Keratinocyte (primary cell): ENCODE measurements around the gene GAPDHS. TPM values are rescaled to one million over a fixed set of nuclear protein-coding genes. Genes with fewer than 3 reads are reported as not detected.

Experiments used
- DNase-seq: peaks from one replicate; pipeline ENCODE4 v3.0.0-alpha.2; 2011; ENCODE audit warnings: low read depth, missing footprints, low spot score
- FAIRE-seq: peaks from 2 replicates; lab custom pipeline; 2011; peaks lifted over from hg19 to GRCh38; lab: Jason Lieb, UNC
- H2AFZ ChIP-seq: 2 replicates; pipeline ENCODE4 v1.6.0; 2012; ENCODE audit warnings: low read length, control low read depth, inconsistent platforms; ENCODE audit not compliant: control insufficient read depth
- H3K27ac ChIP-seq: 2 replicates; pipeline ENCODE4 v1.5.1; 2011; ENCODE audit warnings: low read length; ENCODE audit not compliant: control insufficient read depth, insufficient read depth
- H3K27me3 ChIP-seq: 3 replicates; pipeline ENCODE4 v1.6.0; 2011; ENCODE audit warnings: low read length; ENCODE audit not compliant: control insufficient read depth, insufficient read depth; ENCODE audit errors: extremely low read depth
- H3K36me3 ChIP-seq, 2 experiments: 2 replicates in 1 of 2; 3 replicates in 1 of 2; pipeline ENCODE4 v1.5.1; 2011; ENCODE audit warnings: low read length in 2 of 2, mild to moderate bottlenecking in 1 of 2; ENCODE audit not compliant: control insufficient read depth in 2 of 2, insufficient read depth in 2 of 2; ENCODE audit errors: extremely low read depth in 1 of 2
- H3K4me1 ChIP-seq: 3 replicates; pipeline ENCODE4 v1.5.1; 2011; ENCODE audit warnings: low read length; ENCODE audit not compliant: control insufficient read depth, insufficient read depth; ENCODE audit errors: extremely low read depth
- H3K4me2 ChIP-seq: 3 replicates; pipeline ENCODE4 v1.6.0; 2011; ENCODE audit warnings: low read depth, low read length; ENCODE audit not compliant: control insufficient read depth, insufficient read depth; ENCODE audit errors: extremely low read depth
- H3K4me3 ChIP-seq, 3 experiments: fragments of 200-600 bp in 1 of 3; sonication (generic) in 1 of 3; 2 replicates in 2 of 3; 3 replicates in 1 of 3; pipeline ENCODE4 v1.5.1; 2011 to 2016; ENCODE audit warnings: low read length in 3 of 3, mild to moderate bottlenecking in 3 of 3, control low read depth in 2 of 3, inconsistent platforms in 1 of 3, low read depth in 1 of 3, mixed read lengths in 1 of 3, mixed run types in 1 of 3, moderate library complexity in 1 of 3; ENCODE audit not compliant: control insufficient read depth in 2 of 3, insufficient read depth in 2 of 3; ENCODE audit errors: extremely low read depth in 1 of 3
- H3K79me2 ChIP-seq: 2 replicates; pipeline ENCODE4 v1.6.0; 2012; ENCODE audit warnings: low read length; ENCODE audit not compliant: control insufficient read depth, insufficient read depth
- H3K9ac ChIP-seq: 3 replicates; pipeline ENCODE4 v1.6.0; 2011; ENCODE audit warnings: low read length; ENCODE audit not compliant: control insufficient read depth, insufficient read depth; ENCODE audit errors: extremely low read depth
- H3K9me1 ChIP-seq: 3 replicates; pipeline ENCODE4 v1.6.0; 2011; ENCODE audit warnings: low read length; ENCODE audit not compliant: control insufficient read depth, insufficient read depth; ENCODE audit errors: extremely low read depth
- H3K9me3 ChIP-seq: 2 replicates; pipeline ENCODE4 v1.5.1; 2012; ENCODE audit warnings: low read depth, low read length; ENCODE audit not compliant: control insufficient read depth
- H4K20me1 ChIP-seq: 3 replicates; pipeline ENCODE4 v1.6.0; 2011; ENCODE audit warnings: low read length; ENCODE audit not compliant: control insufficient read depth, insufficient read depth; ENCODE audit errors: extremely low read depth
- CTCF ChIP-seq, 3 experiments: IDR thresholded peaks in 1 of 3; conservative IDR thresholded peaks in 1 of 3; optimal IDR thresholded peaks in 1 of 3; 2 replicates in 2 of 3; 3 replicates in 1 of 3; pipeline versions ENCODE3 to v1.5.1; 2011; ENCODE audit warnings: low read length in 3 of 3, mild to moderate bottlenecking in 3 of 3, moderate library complexity in 2 of 3, control low read depth in 1 of 3, inconsistent platforms in 1 of 3; ENCODE audit not compliant: insufficient read depth in 2 of 3; ENCODE audit errors: extremely low read depth in 1 of 3
- EZH2 ChIP-seq: IDR thresholded peaks from one replicate; pipeline ENCODE4 v1.6.1; 2012; ENCODE audit warnings: inconsistent platforms, mild to moderate bottlenecking, low read length, moderate library complexity
- dilution Hi-C: fragments of 300-500 bp; cut with MboI; formaldehyde crosslinking; loops from one replicate; pipeline ENCODE4 v1.7.0; 2020; ENCODE audit warnings: low sequenced_read_pairs; ENCODE audit not compliant: extremely low pct_ligation_motif_present
- polyA plus RNA-seq, 5 experiments: library from polyadenylated mRNA; depleted of rRNA in 3 of 5; stranded (reverse) in 3 of 5; stranded (forward) in 1 of 5; unstranded in 1 of 5; fragments of >200 nt; gene quantifications; 1 replicate in 1 of 5; 2 replicates in 3 of 5; 3 replicates in 1 of 5; pipeline versions ENCODE4 v1.2.1 to v1.2.3, GENCODE V29; 2011 to 2012; ENCODE audit warnings: missing spikeins in 2 of 5, low read depth in 1 of 5, low replicate concordance in 1 of 5

GAPDHS gene
- polyA plus RNA-seq, 1 donor (not counting 4 experiments of a cell fraction or from before 2014, with no cell fraction given): 0.08 TPM

DNA sequence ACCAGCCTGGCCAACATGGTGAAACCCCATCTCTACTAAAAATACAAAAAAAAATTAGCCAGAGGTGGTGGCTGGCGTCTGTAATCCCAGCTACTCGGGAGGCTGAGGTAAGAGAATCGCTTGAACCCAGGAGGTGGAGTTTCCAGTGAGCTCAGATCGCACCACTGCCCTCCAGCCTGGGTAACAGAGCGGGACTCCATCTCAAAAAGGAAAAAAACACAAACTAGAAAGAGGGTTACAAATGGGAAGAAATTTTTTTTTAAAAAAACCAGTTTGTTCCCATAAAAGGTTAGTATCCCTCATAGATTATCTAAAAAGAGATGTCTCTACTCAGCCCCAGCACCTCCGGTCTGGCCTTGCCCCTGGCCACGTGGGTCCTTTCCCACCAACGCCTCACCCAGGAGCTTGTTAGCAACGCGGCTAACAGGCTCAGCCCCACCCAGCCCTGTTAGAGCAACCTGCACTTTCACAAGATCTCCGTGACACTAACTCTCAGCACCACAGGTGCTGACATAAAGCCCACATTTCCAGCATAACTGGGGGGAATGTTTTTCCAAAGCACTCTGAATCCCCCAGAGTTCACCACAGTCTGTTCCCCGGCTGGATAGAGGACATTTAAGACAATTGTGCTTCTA, 24.1 kb upstream of the GAPDHS start:
- Histone ChIP-seq H4K20me1 (no peaks in the 10 kb centered on the region), H3K9ac (peak overlapping the region; percentile 85), H2AFZ (no peak overlapping the region), H3K27ac (peak overlapping the region; percentile 81), H3K4me2 (peak overlapping the region; percentile 99), H3K9me3 (no peaks in the 10 kb centered on the region), H3K9me1 (no peaks in the 10 kb centered on the region), H3K4me3 (peak overlapping the region; percentile 63 to 94 (median 88)), H3K27me3 (peaks cover 1% of the 10 kb centered on the region), H3K79me2 (peaks cover 21% of the 10 kb centered on the region), H3K36me3 (peaks cover 14 to 24% of the 10 kb centered on the region in 2 experiments), H3K4me1 (peaks cover 16% of the 10 kb centered on the region)
- TF ChIP-seq CTCF (optimal IDR thresholded peaks at IDR 0.05 in 1 of 3, IDR thresholded peaks at IDR 0.05 in 1 of 3, conservative IDR thresholded peaks at IDR 0.05 in 1 of 3; ENCODE audit: extremely low read depth in 1 of 3, insufficient read depth in 2 of 3, low read length in 3 of 3): no peak
- no peak for TF ChIP-seq EZH2
- FAIRE-seq (peak; percentile 84), DNase-seq (no peak)
- dilution Hi-C loops: no loop called here

DNA sequence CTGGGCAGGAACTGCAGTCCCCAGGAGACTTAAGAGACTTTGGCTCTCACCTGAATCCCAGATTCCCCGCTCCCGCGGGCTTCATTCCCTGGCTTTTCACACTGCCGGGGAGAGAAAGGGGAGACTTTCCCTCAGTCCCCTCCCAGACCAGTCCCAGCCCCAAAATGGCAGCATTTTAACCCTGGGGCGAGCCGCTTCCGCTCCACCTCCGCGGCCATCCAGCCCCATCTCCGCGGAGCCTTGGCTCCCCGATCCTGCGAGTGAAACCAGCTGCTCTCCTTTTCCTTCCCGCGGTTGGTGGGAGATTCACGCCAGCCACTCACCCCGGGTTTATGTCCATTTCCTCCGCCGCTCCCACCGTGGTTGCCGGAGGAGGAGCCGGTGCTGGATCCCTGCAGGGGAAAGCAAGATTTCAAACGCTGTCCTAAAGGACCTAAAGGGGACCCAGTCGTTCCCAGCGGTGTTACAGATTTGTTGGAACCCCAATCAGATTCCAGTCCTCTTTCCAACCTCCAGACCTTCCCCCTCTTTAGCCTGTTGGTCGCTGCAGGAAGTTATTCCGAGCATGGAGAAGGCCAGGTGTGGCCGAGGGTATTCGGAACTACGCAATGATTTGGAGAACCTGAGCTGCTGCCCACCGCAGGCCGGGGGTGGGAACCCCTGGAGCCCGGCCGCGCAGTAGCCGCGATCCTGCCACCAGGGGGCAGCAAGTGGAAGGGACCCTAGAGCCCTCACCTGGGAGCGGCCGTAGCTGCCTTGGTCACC, 23.2 kb upstream of the GAPDHS start:
- H3K9ac ChIP-seq: peak overlapping the region; percentile 85
- peak overlapping the region; percentile 99 for H3K4me2 ChIP-seq
- peaks cover 11 to 19% of the 10 kb centered on the region in 2 experiments for H3K36me3 ChIP-seq
- peak overlapping the region; percentile 63 to 94 (median 88) for H3K4me3 ChIP-seq
- FAIRE-seq: peak; percentile 73
- DNase-seq: peak; percentile 78
- peaks cover 16% of the 10 kb centered on the region for H3K4me1 ChIP-seq
- dilution Hi-C loops: no loop called here
- peak overlapping the region; percentile 81 for H3K27ac ChIP-seq
- no peaks in the 10 kb centered on the region for H4K20me1 ChIP-seq
- H2AFZ ChIP-seq: peak overlapping the region; percentile 88
- H3K9me1 ChIP-seq: no peaks in the 10 kb centered on the region
- TF ChIP-seq CTCF (optimal IDR thresholded peaks at IDR 0.05 in 1 of 3, IDR thresholded peaks at IDR 0.05 in 1 of 3, conservative IDR thresholded peaks at IDR 0.05 in 1 of 3; ENCODE audit: extremely low read depth in 1 of 3, insufficient read depth in 2 of 3, low read length in 3 of 3) (peak; percentile 92 to 97 (median 95)), EZH2 (no peak)
- H3K79me2 ChIP-seq: peaks cover 21% of the 10 kb centered on the region
- H3K27me3 ChIP-seq: peaks cover 5% of the 10 kb centered on the region
- no peaks in the 10 kb centered on the region for H3K9me3 ChIP-seq
